UCSD-AML1 (cell line): Measurements from ENCODE around the gene SEMA4D.

ENCODE experiments used
- DNase-seq: peaks from one replicate; lab custom pipeline; 2025; ENCODE audit not compliant: unreplicated experiment; lab: John Stamatoyannopoulos, UW

SEMA4D gene

DNA sequence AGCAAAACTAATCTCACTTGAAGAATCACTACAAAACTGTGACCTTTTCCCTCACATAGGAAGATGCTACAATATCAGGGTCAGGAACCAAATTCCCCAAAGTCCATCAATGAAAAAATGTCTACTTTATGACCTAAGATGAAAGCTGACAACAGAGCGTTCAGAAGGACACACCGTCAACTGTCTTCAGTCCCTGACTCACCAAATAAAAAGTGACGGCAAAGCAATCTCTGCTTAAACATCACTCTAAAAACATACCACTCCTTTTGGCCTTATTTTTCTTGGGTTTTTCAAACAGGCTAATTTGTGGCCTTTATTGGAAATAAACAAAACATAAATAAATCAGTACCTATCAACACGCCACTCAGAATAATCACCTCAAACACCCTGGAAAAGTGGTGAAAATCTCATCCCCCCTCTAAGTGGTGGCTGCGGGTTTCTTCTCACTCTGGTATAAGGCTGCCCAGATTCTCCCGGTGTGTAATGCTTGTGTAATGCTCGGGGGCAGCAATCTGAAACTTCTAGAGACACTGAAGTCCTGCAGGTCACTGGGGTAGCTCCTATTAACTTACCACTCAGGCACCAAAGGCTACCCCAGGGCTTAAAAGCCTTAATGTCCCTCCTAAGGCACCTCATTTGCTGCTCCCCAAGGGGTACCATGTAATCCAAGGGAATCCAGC lies 29.5 kb downstream of the SEMA4D start:
- DNase-seq: no peak

DNA sequence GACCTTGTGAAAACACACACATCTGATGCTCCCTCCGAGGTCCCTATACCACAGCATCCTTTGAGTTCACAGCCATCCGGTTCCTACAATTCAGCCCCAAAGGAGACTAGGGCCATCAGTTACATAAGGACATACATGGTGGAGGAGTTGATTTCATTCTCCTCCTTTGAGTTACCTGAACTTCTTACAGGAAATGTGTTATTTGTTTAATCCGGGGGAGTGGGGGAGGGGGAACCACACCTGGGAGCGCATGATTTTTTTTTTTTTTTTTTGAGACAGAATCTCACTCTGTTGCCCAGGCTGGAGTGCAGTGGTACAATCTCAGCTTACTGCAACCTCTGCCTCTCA lies 30.7 kb downstream of the SEMA4D start:
- DNase-seq: no peak

- no peak for DNase-seq
Measured at GRCh38 chr9:89466451-89467277, 31.2 kb downstream of the SEMA4D start.

DNA sequence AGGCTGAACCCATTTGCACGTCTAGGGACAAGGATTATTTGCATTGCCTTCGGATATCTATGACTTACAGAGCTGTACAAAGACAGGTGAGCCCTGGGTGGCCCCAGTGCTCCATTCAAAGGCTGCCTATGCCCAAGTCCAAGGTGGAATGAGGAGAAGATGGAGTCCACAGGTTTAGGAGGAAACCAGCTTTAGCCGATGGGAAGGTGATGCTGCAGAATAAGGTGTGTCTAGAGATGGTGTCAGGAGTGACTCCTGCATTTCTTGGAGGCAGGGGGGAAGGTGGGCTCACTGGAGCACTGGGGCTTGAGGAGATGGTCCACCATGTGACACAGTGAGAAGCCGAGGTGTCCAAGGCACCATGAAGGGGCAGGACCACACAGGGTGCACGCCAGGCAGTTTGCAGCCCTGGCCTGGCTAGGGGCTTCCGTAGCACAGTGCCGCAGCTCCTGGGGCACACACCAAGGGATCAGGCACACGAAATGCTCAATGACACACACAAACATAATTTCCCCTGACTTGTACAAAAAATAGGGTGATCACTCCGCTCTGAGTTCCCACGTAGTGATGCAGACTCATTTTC lies 32.1 kb downstream of the SEMA4D start:
- DNase-seq: no peak

DNA sequence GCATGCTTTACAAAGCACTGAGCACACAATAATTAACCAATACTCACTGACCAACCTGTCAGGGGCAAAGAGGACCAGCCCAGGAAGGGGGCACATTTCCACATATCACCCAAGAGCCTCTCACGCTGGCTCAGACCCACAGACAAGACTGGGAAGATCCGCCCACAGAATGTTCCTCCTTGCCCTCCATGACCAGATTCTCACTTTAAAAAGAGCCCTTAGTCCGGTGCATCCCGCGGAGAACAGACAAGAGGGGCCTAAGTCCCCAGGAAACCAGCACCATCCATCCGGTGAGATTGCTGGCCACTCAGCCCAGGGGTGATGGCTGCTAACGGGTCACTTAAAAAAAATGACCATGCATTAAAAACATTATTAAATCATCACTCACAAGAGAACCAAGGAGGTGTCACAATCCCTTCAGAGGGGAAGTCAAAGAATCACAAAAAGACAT lies 32.9 kb downstream of the SEMA4D start:
- no peak for DNase-seq

DNA sequence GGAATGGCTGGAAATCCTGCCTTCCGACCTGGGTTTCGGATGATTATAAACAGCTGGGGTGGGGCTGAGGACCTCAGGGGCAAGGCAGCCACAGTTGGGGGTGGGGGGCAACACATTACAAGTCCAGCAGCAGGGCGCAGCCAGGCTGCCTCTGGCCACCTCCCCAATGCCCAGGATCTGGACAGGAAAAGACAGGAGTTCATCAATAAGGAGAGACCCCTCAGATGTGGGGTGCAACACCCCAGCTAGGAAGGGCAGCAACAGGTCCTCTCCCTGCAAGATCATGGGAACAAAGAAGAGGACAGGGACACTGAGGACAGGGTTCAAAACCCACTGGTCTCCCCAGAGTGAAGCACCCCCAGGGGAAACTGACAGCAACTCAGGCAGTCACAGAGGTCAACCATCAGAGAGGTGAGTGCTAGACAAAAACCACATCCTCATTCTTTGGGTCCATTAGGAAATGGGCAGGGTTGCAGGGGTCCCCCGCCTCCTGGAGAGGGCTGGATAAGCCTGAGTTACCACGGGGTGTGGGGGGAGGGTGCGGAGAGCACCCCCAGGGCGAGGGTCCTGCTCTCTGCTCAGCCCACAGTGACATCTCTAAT lies 33.5 kb downstream of the SEMA4D start:
- no peak for DNase-seq

DNA sequence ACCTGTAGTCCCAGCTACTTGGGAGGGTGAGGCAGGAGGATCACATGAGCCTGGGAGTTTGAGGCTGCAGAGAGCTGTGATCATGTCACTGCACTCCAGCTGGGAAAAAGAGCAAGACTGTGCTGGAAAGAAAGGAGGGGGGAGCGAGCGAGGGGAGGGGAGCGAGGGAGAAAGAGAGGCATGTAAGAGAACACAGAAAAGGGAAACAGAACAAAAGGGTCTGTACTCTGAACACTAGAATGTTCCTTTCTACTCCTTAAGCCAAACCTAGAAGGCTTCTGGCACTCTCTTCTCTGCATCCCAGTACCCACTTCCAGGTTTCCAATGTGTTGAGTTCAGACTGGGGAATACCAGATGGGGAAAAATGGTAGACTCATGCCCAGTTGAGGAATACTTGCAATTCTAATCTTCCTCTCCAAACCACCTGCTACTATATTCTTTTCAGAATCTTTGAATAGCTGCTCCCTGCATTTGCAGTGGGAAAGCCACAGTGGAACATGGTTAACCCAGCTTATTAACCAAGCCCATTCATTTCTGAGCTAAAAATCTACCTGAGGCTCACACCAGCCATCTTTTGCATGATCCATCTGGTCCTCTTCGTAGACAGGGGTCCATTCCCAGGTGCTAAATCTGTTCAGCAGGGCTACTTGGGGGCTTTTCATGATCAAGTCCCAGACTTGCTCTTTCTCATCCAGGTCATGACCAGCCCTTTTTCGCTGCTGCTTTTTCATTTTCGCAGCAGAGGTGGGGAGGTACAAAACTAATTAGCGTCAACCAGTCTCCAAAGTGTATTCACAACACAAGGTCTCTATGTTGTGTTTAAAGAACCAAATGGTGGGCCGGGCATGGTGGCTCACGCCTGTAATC lies 34.9 kb downstream of the SEMA4D start:
- DNase-seq: no peak

GRCh38 chr9:89462199-89462598 lies 35.7 kb downstream of the SEMA4D start:
- no peak for DNase-seq

GRCh38 chr9:89461265-89461664 lies 36.6 kb downstream of the SEMA4D start:
- DNase-seq: no peak

DNA sequence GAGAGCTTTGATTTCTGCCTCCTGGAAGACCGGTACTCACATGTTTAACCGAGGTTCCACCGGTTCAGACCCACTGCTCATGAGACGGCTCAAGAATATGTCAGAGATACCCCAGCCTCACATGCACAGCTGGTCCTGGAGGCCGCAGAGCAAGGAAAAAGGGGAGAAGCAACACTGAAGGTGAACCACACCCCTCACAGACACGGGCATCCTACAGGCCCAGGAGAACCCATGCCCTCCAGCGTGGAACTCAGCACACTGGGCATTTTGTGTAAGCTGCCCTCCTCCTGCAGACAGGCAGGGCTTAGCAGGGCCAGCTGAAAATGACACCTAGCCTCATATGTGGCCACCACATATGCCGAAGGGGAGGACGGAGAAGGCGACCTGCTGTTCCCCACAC lies 37.4 kb downstream of the SEMA4D start:
- DNase-seq: no peak

DNA sequence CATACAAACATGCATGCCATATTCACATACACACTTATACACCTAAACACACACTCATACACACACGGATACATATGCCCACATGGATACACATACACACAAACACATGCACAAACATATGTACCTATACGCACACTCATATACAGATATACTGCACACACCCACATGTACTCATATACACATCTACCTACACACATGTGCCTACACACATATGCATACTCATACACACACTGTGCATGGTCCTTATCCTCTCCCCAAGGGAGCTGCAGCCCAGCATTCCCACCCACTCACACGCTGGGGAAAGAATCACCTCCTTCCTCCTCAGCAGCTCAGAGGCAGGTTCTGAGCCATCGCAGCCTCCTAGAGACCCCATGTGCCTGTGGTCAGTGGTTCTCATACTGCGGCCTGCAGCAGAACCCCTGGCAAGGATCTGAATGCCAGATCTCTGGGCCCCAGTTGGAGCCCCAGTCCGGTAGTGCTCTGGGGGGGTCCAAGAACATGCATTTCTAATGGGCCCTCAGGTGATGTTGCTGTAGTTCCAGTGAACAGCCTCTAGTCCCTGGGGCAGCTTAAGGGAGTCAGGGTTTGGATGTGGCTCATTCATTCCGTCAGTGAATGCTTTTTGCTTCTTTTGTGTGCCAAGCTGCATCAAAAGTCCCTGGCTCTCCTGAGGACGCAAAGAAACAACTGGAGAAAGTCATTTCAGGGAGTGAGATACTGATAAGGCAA lies 39.0 kb downstream of the SEMA4D start:
- no peak for DNase-seq

DNA sequence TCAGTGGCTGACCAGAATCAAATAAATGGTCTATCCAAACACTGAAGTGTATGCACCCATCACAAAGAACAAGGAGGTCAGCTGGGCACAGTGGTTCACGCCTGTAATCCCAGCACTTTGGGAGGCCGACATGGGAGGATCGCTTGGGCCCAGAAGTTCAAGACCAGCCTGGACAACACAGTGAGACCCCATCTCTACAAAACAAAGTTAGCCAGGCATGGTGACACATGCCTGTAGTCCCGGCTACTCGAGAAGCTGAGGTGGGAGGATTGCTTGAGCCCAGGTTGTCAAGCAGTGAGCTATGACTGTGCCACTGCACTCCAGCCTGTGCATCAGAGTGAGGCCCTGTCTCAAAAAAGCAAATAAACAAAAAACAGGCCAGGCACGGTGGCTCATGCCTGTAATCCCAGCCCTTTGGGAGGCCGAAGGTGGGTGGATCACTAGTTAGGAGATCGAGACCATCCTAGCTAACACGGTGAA lies 40.5 kb downstream of the SEMA4D start:
- DNase-seq: no peak

DNA sequence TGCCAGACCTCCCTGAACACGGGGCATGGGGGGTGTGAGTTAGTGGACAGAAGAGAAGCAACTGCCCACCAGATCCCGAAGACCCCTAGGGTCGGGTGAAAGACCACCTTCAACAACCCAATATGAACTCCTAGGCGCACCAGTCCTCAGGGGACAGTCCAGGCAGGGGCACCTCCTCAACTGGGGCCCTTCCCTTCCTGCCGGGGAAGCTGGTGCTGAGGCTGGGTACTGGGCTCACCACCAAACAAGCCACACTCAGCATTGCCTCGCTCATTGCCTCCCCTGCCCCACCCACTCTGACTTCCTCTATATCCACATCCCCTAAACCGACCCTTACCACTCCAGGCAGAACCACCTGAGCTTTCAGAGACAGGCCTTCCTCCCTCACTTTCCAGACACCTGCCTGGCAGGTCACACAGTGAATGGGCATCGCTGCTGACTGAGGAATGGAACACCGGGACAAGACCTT lies 42.5 kb downstream of the SEMA4D start:
- no peak for DNase-seq

DNA sequence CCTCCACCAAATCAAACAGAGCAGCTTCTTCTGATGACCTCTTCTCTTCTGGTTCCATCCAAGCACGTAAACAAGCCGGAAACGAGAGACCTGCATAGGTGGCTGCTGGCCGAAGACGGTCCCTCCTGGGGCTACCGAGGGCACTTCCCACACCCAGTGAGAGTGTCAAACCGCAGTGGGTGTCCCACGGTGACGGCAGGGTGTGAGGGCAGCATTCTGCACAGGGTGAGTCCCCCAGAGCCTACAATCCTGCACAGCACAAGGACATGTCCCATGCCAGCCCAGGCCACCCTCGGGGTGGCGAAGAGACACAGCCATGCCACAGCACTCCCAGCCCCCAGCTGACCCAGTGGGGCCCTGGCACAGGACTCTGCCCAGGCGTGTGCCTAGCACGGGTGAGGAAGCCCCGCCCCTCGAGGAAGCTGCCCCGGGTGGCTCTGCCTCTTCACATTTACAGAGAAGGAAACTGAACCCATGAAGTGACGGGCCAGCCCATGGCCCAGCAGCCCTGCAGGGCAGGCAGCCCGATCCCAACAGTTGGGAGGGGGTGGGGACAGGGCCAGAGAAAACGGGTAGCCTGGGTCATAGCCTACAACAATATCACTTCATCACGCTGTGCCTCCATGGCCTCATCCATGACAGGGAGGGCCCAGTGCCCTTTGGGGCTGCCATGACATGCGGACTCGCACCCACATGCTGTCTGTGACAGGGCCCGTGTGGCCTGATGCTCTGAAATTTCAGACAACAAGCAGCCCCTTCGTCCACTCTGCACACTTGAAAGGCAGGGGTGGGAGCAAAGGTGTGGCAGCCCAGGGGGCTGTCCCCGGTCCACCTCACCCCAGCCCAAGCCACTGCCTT lies 43.2 kb downstream of the SEMA4D start:
- no peak for DNase-seq

GRCh38 chr9:89453452-89453851 lies 44.5 kb downstream of the SEMA4D start:
- no peak for DNase-seq

DNA sequence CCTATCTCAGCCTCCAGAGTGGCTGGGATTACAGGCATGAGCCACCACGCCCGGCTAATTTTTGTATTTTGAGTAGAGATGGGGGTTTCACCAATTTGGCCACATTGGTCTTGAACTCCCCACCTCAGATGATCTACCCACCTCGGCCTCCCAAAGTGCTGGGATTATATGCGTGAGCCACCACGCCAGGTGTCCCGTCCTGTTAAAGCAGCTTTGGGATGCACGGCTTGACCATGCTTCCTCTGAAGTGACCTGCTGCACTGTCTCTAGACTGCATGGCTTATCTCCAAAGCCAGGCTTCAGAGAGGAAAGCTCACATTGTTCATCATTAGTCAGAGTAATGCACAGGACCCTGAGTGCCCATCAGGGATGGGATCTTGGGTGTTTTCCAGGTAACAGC lies 45.4 kb downstream of the SEMA4D start:
- no peak for DNase-seq

DNA sequence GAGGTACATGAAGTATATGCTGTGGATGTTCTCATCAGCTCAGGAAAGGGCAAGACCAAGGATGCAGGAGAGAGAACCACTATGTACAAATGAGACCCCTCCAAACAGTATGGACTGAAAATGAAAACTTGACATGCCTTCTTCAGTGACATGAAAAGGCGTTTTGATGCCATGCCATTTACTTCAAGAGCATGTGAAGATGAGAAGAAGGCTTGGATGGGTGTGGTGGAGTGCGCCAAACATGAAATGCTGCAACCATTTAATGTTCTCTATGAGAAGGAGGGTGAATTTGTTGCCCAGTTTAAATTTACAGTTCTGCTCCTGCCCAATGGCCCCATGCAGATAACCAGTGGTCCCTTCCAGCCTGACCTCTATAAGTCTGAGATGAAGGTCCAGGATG lies 47.7 kb downstream of the SEMA4D start:
- no peak for DNase-seq

DNA sequence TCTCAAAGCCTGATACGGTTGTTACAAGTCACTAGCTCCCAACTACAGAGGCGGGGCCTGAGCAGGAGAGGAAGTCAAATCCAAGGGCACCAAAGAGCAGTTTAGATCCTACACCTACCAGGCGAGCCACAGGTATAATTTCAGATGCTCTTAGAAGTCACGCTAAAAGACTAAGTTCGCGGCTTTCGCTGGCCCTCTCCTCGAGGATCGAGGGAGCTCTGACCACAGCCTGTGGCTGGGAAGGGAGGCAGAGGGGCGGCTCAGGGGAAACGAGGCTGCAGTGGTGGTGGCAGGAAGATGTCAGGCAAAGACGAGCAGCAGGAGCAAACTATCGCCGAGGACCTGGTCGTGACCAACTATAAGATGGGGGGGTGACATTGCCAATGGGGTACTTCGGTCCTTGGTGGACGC lies 48.6 kb downstream of the SEMA4D start:
- no peak for DNase-seq

GRCh38 chr9:89448821-89449220 lies 49.1 kb downstream of the SEMA4D start:
- no peak for DNase-seq
